Measurements from ENCODE around the gene PSMD7.

PSMD7 gene

DNA sequence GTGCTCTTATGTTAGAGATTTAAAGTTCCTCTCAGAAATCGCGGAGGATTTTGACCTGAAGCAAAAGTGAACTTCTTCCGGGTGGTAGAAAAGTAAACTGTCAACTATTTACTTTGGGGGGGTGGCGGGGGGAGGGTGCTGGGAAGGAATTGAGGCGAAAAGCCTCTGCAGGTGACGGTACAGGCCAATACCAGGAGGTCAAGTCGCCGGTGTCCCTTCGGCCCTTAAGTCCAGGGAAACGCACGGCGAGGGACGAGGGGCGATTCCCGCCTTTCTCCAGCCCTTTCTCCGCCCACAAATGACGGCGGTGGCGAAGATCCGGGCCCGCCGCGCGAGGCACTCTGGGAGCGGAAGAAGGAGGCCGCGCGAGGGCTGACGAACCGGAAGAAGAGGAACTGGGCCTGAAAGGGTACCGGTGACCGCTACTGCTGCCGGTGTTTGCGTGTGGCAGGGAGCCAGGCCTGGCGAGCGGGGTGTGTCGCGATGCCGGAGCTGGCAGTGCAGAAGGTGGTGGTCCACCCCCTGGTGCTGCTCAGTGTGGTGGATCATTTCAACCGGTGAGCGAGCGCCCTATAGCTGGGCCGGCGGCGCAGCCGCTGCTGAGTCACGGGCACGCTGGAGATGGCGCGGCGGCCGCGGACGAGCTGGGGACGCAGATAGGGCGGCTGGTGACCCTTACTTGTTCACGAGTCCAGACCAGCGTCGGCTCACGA lies at the start of gene PSMD7:
Gene PSMD7 (plus strand): TSS at position 383 of the 713 bp plus-strand sequence. CDS start 101 bp downstream, at position 484.
- DNase-seq (ENCODE audit: low read depth in 2 of 2) = peak; percentile 86

DNA sequence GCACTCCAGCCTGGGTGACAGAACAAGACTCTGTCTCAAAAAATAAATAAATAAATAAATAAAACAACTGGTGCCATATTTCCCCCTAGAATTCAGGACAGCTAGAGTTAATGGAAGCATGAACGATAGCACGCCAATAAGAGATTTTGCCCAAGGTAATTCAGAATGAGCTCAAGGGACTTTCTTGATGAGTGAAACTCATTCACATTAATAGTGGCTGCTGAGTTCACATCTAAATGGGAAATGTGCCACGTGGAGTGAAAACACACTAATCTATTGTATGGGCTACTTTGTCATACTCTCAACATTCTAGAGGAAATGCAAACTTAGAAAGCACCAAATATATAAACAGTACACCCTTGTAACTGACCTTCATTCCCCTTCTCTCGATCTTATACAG lies 47.4 kb upstream of the PSMD7 start:
- DNase-seq (ENCODE audit: low read depth in 2 of 2) = no peak

DNA sequence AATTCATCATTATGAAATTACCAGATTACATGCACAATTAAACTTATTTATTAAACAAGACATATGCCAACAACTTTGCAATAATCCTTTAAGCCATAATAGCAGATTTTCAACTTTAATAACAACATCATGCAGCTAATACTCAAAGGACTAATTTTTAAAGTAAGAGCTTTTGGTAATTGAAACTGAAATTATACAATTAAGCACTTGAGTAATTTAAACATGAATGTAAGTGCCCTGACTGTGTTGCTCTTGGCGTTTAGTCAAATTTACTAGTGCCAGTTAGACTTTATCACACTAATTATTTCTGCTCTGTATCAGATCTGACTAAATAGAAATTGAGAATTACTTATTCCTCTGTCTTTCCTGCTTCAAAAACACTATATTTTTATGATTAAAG lies 46.8 kb upstream of the PSMD7 start:
- DNase-seq (ENCODE audit: low read depth in 2 of 2) = no peak

DNA sequence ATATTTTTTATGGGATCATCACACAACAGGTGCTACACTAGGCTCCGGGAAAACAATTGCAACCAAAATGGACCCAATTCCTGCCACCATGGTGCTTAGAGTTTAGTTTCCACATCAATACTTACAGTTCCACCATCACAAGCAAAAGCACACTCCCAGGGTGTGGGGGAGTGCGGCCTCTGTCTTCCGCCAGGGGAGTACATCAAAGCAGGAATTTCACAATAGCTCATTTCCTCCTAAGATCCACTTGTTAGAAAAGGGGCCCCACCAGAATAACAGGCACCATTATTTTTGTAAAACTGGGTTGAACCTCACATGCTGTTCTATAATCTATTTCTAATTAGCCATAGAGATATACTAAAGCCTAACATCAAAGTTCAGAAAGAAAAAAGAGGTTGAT lies 44.3 kb upstream of the PSMD7 start:
- no peak for DNase-seq (ENCODE audit: low read depth in 2 of 2)

DNA sequence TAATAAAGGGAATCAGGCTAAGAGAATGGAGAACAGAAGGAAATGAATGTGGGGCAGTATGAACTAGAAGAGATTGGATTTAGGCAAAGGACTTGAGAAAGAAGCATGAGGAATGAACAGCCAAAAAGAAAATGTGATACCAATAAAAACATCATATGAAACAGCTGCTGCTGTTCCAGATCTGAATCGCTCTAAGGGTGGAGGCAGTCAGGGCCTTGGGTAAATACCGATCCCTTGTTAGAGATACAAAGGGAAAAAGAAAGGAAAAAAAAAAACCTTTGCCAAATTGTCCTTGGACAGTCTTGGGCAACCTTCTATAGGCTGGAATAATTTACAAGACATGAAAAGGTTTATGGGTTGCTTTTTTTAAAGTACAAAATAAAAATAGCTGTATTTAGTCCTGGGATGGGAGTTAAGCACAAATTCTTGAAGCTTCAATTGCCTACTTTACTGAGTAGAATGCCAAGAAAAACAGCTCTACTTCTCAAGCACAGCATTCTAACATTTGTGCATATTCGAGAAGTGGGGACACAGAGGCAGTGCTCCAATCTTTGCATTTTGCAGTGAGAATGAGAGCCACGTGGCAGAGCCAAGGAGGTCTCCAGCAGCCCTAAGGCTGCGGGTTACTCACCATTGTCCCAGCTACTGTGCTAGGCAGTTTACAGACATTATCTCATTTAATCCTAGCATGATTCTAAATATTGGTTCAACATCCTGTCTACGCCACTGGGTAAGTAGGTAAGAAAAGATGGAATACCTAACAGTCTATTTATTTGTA lies 43.3 kb upstream of the PSMD7 start:
- DNase-seq (ENCODE audit: low read depth in 2 of 2) = no peak

DNA sequence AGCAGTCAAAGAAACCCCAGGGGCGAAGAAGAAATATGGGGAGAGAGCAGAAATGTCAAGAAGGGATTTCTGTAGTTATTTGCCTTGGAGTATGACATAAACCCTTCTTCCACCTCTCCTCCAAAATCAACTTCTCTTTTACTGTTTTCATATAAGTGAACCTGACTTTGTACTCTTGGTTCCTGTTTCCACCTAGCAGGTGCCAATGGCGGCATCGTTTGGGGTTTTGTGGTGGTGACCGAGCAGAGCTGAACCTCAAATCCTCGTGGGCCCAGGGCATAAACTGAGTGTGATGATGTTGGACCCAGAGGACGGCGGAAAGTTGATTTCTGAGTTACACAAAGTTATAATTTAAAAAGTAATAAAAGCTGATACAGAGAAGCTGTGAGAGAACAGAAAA lies 39.6 kb upstream of the PSMD7 start:
- no peak for DNase-seq (ENCODE audit: low read depth in 2 of 2)

DNA sequence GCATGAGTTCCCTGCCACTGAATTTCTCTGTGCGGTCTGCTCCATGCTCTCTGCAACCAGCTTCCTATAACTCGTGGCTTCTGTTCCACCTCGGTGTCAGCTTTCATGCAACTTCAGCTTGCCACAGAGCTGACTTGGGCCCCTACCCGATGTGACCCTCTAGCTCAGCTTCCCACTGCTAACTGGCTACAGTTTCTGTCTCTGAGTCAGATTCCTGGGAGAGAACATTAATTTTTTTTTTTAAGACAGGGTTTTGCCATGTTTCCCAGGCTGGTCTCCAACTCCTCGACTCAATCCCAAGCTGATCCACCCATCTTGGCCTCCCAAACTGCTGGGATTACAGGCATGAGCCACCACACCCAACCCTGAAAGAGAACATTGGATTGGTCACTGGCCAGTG lies 35.5 kb upstream of the PSMD7 start:
- no peak for DNase-seq (ENCODE audit: low read depth in 2 of 2)

DNA sequence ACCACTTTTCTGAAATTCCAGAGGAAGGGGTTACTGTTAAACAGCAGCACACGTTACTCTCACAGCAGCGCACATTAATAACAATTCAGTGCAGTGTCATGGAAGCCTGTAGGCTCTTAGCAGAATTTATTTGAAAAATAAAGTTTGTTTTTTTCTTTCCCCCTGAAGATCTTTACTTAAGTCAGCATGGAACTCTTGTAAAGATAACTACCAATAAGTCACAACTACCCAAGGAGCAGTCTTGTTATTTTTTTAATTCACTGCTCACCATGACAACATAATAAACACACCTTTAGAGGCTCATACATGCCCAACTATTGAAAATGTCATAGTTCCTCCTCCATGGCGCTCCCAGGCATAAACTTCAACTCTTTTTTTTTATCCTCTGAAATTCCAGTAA lies 31.8 kb upstream of the PSMD7 start:
- no peak for DNase-seq (ENCODE audit: low read depth in 2 of 2)

DNA sequence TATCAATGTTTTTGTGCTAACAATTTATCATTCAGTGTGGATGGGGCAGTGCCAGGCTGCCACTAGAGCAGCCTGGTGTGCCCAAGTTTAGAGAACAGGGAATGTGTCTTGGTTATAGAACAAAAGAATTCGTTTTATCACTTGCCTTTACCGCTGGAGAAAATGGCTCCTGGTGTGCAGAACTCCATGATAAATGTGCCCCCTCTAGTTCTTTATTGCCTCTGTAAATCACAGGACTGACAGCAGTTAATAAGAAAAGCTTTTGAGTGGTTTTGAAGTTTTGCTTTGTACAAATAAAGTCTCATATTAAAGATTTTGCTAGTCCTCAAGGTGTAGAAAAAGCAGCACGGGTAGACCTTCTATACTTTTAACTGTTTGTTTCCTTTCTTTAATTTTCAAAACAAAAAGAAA lies 28.2 kb upstream of the PSMD7 start:
- DNase-seq (ENCODE audit: low read depth in 2 of 2) = no peak

DNA sequence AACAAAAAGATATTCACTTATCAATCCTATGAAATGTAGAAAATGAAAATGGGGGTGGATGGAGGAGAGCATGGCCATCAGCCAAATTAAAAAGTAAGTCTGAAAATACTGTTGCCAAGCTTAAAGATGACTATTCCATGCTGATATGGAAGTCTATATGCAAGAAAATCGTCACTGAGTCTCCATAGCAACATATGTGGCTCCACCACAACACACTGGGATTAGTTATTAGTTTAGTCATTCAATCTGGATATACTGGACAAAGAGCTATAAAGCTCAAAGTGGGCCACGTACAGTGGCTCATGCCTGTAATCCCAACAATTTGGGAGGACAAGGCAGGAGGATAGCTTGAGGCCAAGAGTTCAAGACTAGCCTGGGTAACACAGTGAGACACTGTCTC lies 24.7 kb upstream of the PSMD7 start:
- DNase-seq (ENCODE audit: low read depth in 2 of 2) = no peak

DNA sequence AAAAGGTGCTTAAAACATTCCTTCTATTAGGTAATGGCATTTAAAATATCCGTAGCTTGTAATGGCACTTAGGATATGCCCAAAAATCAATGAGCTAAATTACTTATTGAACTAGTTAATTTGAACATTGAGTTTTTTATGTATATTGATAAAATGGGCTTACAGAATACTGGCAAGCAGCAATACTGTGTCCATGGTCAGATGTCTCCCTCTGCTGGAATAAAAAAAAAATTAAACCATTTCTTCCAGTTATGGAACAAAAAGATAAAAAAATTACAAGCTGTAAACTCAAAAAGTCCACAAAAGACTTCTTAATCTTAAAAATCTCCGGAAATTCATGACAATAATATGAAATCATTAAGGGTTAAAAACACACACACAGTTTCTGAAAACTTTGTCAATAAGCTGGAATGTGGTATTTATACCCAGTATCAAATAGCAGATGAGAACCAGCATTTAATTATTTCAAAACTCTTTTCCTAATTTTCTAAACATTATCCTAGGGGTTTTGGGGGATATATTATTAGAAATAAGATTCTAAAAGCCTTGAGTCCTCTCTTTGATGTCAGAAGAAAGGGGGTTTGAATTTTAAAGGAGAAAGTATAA lies 21.5 kb upstream of the PSMD7 start:
- DNase-seq (ENCODE audit: low read depth in 2 of 2) = no peak

DNA sequence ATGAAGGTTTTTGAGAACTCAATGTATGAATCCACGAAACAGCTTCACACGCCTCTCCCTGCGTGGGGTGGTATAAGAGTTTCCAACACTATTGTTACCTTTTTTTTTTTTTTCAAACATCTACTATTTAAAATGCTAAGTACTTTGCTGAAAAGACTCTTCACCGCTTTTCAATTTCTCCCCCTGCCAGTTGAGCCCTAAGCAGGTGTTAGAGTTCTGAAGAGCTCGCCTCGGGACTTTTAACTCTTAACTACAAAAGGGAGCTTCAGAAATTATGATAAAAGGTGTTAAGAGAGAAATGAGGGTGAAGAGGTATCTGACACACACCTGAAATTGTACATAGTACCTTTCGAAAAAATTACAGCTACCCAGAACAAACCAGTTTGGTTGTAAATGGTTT lies 20.9 kb upstream of the PSMD7 start:
- DNase-seq (ENCODE audit: low read depth in 2 of 2) = no peak

DNA sequence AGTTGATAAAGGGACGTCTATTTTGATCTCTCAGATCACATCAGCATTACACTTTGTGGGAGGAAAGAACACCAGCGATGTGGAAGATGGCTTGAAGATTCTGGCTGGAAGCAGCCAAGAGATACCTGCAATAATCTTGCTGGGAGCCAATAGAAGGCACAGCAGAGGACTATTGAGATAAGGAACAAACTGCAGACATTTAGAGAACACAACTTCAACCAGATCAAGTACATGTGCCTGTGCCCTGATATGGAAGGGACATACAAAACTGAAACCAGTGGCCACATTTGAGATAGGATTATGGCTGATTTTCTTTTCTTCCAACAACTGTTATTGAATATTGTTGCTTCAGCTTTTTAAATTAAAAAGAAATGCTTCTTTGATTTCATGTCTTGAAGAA lies 18.6 kb upstream of the PSMD7 start:
- no peak for DNase-seq (ENCODE audit: low read depth in 2 of 2)

DNA sequence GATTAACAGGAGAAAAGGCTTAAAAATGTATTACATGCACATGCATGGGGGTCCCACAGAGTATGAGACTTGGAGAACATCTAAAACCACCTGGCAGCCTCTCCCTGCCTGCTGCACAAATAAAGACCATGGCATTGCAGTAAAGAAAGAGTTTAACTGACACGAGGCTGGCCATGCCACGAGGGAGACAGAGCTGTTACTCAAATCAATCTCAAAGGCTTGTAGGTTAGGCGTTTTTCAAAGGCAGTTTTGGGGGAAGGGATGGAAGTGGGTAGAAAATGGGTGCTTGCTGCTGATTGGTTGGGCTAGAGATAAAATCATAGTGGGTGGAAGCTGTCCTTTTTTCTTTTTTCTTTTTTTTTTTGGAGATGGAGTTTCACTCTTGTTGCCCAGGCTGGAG lies 17.3 kb upstream of the PSMD7 start:
- DNase-seq (ENCODE audit: low read depth in 2 of 2) = no peak

DNA sequence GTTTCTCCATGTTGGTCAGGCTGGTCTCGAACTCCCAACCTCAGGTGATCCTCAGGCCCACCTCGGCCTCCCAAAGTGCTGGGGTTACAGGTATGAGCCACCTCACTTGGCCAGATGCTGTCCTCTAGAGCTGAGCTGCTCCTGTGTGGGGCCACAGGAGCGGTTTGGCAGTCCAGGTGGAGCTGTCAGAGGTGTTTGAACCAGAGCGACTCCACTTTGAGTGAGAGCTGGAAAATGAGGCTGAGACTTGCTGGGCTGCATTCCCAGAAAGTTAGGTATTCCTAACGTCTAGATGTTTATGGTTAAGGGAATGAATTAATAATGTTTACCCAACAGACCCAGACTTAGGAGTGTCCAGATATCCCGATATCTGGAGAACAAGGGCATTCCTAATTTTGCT lies 16.8 kb upstream of the PSMD7 start:
- no peak for DNase-seq (ENCODE audit: low read depth in 2 of 2)

DNA sequence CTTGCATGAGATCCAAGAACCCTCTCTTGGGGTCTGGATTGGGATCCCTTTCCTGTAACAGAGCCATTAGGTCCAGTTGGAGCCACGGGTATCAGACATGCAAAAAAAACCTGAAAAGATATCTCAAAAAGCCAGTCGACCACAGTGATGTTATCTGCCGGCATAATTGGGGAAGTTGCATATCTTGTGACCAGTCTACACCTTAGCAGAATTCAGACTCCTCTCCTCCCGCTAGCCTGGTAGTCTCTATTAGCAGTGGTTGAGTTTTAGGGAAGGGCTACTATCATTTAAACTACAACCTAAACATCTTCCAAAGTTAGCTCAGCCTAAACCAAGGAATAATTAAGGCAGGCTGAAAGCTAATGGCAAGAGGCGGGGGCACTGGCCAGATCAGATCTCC lies 16.2 kb upstream of the PSMD7 start:
- no peak for DNase-seq (ENCODE audit: low read depth in 2 of 2)

DNA sequence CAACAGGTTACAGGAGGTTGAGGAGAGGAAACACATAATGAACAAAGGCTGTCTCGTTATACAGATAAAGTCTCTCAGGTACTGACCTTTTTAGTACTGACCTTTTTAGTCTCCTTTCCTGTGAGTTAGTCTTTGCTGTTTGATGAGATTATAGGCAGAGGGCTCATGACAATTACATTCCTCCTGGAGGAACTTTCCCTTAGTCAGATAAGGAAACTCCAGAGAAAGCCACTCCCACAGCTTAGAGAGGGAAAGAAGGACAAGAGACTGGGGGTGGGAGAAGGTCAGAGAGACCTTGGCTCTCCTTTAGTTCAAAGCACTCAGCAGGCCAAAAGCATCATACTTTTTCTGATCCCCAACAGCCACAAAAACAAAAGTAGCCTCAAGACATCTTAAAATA lies 15.3 kb upstream of the PSMD7 start:
- no peak for DNase-seq (ENCODE audit: low read depth in 2 of 2)

DNA sequence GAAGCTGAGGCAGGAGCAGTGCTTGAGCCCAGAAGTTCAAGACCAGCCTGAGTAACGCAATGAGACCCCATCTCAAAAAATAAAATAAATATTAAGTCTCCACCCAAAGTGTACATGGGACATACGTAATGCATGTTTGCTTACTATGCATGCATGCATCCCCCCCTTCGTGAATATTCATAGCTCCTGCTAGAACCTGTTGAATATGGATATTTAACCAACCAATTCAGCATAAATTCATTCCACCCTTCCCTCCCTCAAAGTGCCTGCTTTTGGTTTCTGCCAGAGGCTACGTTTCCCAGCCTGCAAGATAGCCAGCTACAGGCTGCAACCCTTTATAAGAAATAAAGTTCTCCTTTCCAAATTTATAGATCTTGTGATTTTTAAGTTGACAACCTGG lies 12.9 kb upstream of the PSMD7 start:
- no peak for DNase-seq (ENCODE audit: low read depth in 2 of 2)

DNA sequence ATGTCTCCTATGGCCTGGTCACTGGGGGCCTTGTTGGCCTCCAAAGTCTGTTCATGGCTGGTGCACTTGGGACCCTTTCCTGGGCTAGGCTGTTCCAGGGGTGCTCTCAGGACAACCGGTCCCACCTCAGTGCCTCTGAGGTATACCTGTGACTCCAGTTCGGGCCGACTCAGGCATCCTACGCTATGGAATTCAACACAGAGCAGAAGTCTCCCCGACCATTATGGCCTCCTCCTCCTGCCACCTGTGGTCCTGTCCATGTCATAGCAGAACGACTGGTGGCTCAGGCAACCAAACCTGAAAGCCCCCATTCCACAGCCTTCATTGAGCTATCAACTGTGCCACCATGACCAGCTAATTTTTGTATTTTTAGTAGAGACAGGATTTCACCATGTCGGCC lies 8.5 kb upstream of the PSMD7 start:
- no peak for DNase-seq (ENCODE audit: low read depth in 2 of 2)

DNA sequence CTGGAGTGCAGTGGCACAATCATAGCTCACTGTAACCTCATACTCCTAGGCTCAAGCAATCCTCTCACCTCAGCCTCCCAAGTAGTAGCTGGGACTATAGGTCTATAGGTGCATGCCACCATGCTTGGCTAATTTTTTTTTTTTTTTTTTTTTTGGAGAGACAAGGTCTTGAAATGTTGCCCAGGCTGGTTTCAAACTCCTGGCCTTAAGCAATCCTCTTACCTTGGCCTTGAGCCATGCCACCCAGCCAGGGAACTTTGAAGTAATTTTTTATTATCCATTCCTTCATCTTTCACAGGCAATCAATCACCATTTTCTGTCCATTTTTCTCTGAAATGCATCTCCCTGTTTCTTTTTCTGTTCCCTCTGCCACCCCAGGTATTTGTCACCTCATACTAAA lies 6.3 kb upstream of the PSMD7 start:
- DNase-seq (ENCODE audit: low read depth in 2 of 2) = no peak

DNA sequence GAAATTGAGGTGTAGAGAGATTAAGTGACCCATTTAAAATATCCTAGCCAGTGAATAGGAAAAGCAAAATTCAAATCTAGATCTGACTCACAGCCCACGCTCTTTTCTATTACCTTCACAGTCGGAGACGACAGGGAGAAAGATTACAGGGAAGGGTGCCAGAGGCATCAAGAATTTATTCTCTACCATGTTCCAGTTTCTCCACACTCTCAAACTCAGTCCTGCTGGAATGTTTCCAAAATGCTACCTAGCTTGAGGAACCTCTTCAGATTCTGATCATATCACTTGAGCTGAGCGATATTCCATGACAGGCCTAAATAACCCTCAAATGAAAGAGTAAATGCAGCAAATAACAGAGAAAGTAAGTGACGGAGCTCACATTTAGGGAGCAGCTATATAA lies 5.4 kb upstream of the PSMD7 start:
- DNase-seq (ENCODE audit: low read depth in 2 of 2) = no peak

DNA sequence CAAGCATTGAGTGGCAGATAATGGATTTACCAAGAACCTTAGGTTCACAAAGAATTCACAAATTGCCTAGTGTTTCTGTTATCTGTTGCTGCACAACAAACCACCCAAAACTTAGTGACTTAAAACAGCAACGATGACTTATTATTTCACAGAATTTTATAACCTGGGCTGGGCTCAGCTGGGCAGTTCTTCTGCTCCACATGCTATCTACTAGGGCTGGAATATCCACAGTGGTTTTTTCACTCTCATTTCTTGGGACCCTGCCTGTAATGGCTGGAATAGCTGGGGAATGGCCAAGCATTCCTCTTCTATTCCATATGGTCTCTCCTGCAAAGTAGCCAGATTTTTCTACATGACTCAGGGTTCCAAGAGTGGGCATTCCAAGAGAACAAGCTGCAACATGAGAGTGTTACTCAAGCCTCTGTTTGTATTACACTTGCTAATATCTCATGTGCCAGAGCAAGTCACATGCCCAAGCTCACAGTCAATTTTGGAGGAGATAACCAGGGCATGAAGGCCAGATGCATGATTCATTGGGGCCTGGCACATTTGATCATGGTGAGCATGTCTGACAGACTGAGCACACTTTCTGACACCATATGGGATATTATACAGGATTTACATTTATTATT lies 4.9 kb upstream of the PSMD7 start:
- no peak for DNase-seq (ENCODE audit: low read depth in 2 of 2)

DNA sequence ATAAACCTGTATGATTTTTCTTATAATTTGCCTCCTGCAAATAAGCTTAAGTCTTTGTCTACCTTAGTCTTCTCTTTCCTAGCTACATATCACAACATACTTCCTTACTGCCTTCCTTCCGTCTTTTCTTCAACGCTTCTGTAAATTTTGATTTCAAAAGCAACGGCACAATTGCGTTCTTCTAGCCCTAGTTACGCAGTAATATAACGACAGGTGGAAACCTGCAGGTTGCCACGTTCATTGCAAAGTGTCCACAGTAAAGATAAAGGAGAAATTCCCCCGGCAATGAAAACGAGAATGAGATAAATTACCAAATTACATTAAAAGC lies 546 bp upstream of the PSMD7 start:
- no peak for DNase-seq (ENCODE audit: low read depth in 2 of 2)
